IPS-NIHi11 (cell line): ENCODE measurements around the gene NSMF.

ENCODE experiments used
- DNase-seq: peaks from one replicate; pipeline ENCODE4 v3.0.0; 2012; ENCODE audit warnings: mixed read lengths, low spot score

Gene NSMF

GRCh38 chr9:137491735-137492432 is 32.8 kb upstream of the NSMF start:
- DNase-seq, result peak; percentile 10

- DNase-seq, result no peak
Observed at GRCh38 chr9:137490532-137491186, 31.5 kb upstream of the NSMF start.

- DNase-seq, result no peak
Observed at GRCh38 chr9:137488906-137489305, 29.8 kb upstream of the NSMF start.

GRCh38 chr9:137488327-137488653 is 29.2 kb upstream of the NSMF start:
- DNase-seq, result no peak

GRCh38 chr9:137487454-137488326 is 28.6 kb upstream of the NSMF start:
- no peak for DNase-seq

GRCh38 chr9:137486545-137487453 is 27.7 kb upstream of the NSMF start:
- DNase-seq, result no peak

- DNase-seq, result no peak
Observed at GRCh38 chr9:137486141-137486490, 27.0 kb upstream of the NSMF start.

- no peak for DNase-seq
Observed at GRCh38 chr9:137485343-137486140, 26.4 kb upstream of the NSMF start.

GRCh38 chr9:137484551-137485315 is 25.6 kb upstream of the NSMF start:
- DNase-seq, result no peak

- DNase-seq, result no peak
Observed at GRCh38 chr9:137482094-137482781, 23.1 kb upstream of the NSMF start.

GRCh38 chr9:137480686-137481683 is 21.9 kb upstream of the NSMF start:
- no peak for DNase-seq

GRCh38 chr9:137479892-137480685 is 21.0 kb upstream of the NSMF start:
- DNase-seq, result no peak

- no peak for DNase-seq
Observed at GRCh38 chr9:137478962-137479861, 20.1 kb upstream of the NSMF start.

GRCh38 chr9:137478613-137478961 is 19.5 kb upstream of the NSMF start:
- DNase-seq, result no peak

GRCh38 chr9:137477778-137478612 is 18.9 kb upstream of the NSMF start:
- no peak for DNase-seq

- no peak for DNase-seq
Observed at GRCh38 chr9:137476856-137477255, 17.7 kb upstream of the NSMF start.
